GM18505 (cell line): ENCODE results near the gene TMEM176A.

ENCODE experiments used
- ATAC-seq: cut with Tn5 transposase; IDR thresholded peaks from one replicate; pipeline ENCODE4 v1.9.1; 2021; ENCODE audit not compliant: unreplicated experiment
- POLR2A ChIP-seq: IDR thresholded peaks from 4 replicates; pipeline ENCODE4 v1.6.1; 2011; ENCODE audit warnings: borderline replicate concordance; ENCODE audit not compliant: insufficient read depth, insufficient read length; ENCODE audit errors: extremely low read depth

TMEM176A gene

GRCh38 chr7:150778738-150779301 is 21.7 kb upstream of the TMEM176A start:
- TF ChIP-seq POLR2A, result no peak
- no peak for ATAC-seq

GRCh38 chr7:150780292-150780691 is 20.3 kb upstream of the TMEM176A start:
- TF ChIP-seq POLR2A, result no peak
- ATAC-seq, result no peak

DNA sequence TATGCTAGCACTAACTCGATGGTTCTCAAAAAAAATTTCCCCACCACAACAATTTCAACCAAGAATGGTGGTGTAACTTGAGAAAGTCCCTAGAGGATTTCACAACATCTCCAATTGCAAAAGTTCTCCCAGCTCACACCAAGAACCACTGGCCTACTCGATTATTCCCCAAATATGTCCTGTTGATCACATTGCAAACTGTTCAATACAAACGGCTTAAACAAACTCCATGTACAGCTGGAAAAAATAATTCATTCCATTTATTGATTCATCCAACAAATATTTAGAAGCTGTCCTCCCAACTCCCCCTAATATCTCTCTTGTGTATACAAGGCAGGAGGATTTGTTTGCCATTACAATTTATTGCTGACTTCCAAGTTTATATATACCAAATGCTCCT is 19.5 kb upstream of the TMEM176A start:
- TF ChIP-seq POLR2A, result no peak
- no peak for ATAC-seq

DNA sequence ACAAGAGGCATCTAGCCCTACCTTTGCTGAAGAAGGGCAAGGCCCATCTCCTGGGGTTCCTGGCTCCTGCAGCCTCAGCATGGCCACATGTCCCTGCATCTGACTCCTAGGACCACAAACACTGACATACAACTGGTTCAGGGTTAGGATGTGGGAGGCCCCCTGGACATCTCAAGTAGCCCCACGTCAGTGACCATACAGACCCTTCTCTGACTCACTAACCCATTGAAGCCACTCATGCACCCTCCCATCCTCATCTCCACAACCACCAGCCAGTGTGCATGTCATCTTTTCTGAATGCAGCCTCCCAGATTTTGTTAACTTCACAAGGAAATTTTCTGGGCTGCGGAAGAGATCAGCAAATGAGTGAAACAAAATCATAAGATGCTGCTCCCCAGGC is 18.6 kb upstream of the TMEM176A start:
- TF ChIP-seq POLR2A, result no peak
- no peak for ATAC-seq

GRCh38 chr7:150784120-150784736 is 16.3 kb upstream of the TMEM176A start:
- TF ChIP-seq POLR2A, result no peak
- ATAC-seq, result no peak

DNA sequence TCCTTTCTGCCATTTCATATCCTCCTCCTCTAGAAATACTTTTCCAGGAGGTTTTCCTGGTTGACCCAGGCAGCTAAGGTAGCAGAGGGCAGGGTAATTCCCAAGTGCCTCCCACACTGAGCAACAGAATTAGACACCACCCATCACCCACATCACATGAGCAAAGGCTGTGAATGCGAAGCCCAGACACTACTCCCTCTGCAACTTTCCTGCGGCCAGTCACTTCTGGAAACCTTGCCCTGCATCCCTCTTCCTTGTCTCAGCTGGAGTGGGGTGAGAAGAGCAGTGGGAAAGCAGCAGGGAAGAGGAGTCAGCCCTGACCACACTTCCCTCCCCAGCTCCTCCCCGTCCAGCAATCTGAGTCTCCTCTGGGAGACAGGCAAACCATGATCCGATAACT is 15.6 kb upstream of the TMEM176A start:
- TF ChIP-seq POLR2A, result no peak
- no peak for ATAC-seq

- TF ChIP-seq POLR2A, result no peak
- ATAC-seq, result no peak
Observed at GRCh38 chr7:150787321-150788281, 13.0 kb upstream of the TMEM176A start.

GRCh38 chr7:150788474-150789269 is 11.9 kb upstream of the TMEM176A start:
- TF ChIP-seq POLR2A, result no peak
- no peak for ATAC-seq

DNA sequence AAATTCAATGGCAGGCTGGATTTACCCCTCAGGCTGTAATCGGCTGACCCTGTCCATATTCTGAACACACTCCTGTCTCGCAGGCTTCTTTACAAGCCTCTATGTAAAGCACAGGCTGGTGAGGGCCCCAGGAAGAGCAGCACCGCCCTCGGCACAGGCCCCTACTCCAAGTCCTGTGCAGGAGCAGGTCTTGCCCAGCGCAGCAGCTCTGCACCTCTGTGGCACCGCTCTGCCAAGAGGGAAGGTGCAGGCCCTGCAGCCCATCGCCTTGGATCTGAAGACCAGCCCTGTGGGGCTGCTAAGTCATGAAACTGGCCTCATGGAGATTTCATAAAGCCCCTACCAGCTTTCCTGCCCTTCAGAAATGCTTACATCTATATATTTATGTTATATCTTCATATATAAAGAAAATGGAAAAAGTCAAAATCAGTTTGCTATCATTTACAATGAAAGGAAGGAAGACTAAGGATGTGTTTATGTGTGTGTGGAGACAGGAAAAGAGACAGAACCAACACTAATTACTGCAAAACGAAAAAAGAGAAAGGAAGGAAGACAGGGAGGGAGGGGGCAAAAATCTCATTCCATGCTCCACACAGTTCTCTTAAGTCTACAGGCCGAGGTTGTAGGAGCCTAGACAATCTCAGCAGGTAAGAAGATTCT is 10.0 kb upstream of the TMEM176A start:
- no peak for TF ChIP-seq POLR2A
- ATAC-seq, result no peak

- no peak for TF ChIP-seq POLR2A
- no peak for ATAC-seq
Observed at GRCh38 chr7:150791304-150791703, 9.3 kb upstream of the TMEM176A start.

- no peak for TF ChIP-seq POLR2A
- no peak for ATAC-seq
Observed at GRCh38 chr7:150791746-150792452, 8.7 kb upstream of the TMEM176A start.

DNA sequence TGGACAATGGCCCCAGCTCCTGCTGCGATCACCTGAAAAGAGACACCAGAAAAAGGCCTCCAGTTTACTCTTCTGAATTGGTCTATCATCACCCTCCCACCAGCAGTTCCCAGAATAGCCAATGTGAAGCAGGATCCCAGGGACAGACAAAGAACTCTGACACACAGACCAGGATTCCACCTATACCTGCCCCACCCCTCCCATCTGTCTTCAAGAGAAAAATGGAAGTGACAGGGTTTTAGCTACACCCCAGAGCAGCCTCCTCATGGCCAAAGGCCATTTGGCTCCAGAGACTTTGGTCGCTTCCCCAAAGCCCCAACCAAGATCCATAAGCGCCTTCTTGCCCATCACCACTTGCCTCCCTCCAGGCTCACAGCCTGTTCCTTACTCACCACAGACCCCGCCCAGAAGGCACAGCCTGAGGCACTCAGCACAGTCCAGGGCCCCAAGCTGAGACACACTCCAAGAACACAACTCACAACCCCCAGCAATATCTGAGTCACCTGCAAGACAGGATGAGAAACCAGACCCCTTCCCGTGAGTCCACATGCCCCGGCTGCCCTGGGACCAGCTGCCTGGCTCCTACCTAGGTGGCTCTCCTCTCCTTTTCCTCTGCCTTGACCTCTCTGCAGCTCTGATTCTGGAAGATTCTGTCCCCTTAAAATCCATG is 6.9 kb upstream of the TMEM176A start:
- ATAC-seq, result no peak
- TF ChIP-seq POLR2A, result no peak

- ATAC-seq, result no peak
- TF ChIP-seq POLR2A, result no peak
Observed at GRCh38 chr7:150797661-150798060, 2.9 kb upstream of the TMEM176A start.
